ENCODE data around the gene ACD.

Gene ACD

GRCh38 chr16:67651847-67652246 lies 8.2 kb downstream of the ACD start:
- no peak overlapping the region for H3K27ac ChIP-seq
- H3K36me3 ChIP-seq: peaks cover 4% of the 10 kb centered on the region
- no peaks in the 10 kb centered on the region for H3K9me3 ChIP-seq
- no peaks in the 10 kb centered on the region for H3K4me1 ChIP-seq (ENCODE audit: control insufficient read depth in 1 of 2, insufficient read depth in 1 of 2, low read depth in 1 of 2, low read length in 1 of 2)
- no peaks in the 10 kb centered on the region for H3K27me3 ChIP-seq
- TF ChIP-seq CTCF (IDR thresholded peaks at IDR 0.05): no peak
- no peak overlapping the region for H3K4me3 ChIP-seq (ENCODE audit: low read depth in 1 of 2, low read length in 1 of 2)

- Histone ChIP-seq H3K27me3 (no peaks in the 10 kb centered on the region), H3K27ac (no peak overlapping the region), H3K4me1 (ENCODE audit: control insufficient read depth in 1 of 2, insufficient read depth in 1 of 2, low read depth in 1 of 2, low read length in 1 of 2) (no peaks in the 10 kb centered on the region), H3K36me3 (no peaks in the 10 kb centered on the region), H3K9me3 (no peaks in the 10 kb centered on the region), H3K4me3 (ENCODE audit: low read depth in 1 of 2, low read length in 1 of 2) (no peak overlapping the region)
- no peak for TF ChIP-seq CTCF (IDR thresholded peaks at IDR 0.05)
Measured at GRCh38 chr16:67651039-67651438, 9.0 kb downstream of the ACD start.

GRCh38 chr16:67650023-67650422 lies 10.0 kb downstream of the ACD start:
- Histone ChIP-seq H3K9me3 (no peaks in the 10 kb centered on the region), H3K4me3 (ENCODE audit: low read depth in 1 of 2, low read length in 1 of 2) (no peak overlapping the region), H3K4me1 (ENCODE audit: control insufficient read depth in 1 of 2, insufficient read depth in 1 of 2, low read depth in 1 of 2, low read length in 1 of 2) (peaks cover 7% of the 10 kb centered on the region in 2 experiments), H3K27ac (no peak overlapping the region), H3K27me3 (peaks cover 10% of the 10 kb centered on the region), H3K36me3 (no peaks in the 10 kb centered on the region)
- TF ChIP-seq CTCF (IDR thresholded peaks at IDR 0.05): no peak

GRCh38 chr16:67649494-67649931 lies 10.5 kb downstream of the ACD start:
- peaks cover 15% of the 10 kb centered on the region for H3K27me3 ChIP-seq
- no peaks in the 10 kb centered on the region for H3K36me3 ChIP-seq
- H3K9me3 ChIP-seq: no peaks in the 10 kb centered on the region
- H3K4me3 ChIP-seq (ENCODE audit: low read depth in 1 of 2, low read length in 1 of 2): no peak overlapping the region
- H3K27ac ChIP-seq: no peak overlapping the region
- no peak for TF ChIP-seq CTCF (IDR thresholded peaks at IDR 0.05)
- H3K4me1 ChIP-seq (ENCODE audit: control insufficient read depth in 1 of 2, insufficient read depth in 1 of 2, low read depth in 1 of 2, low read length in 1 of 2): peaks cover 8 to 12% of the 10 kb centered on the region in 2 experiments

GRCh38 chr16:67648764-67649407 lies 11.2 kb downstream of the ACD start:
- Histone ChIP-seq H3K4me1 (ENCODE audit: control insufficient read depth in 1 of 2, insufficient read depth in 1 of 2, low read depth in 1 of 2, low read length in 1 of 2) (peaks cover 10 to 14% of the 10 kb centered on the region in 2 experiments), H3K9me3 (no peaks in the 10 kb centered on the region), H3K27me3 (peaks cover 22% of the 10 kb centered on the region), H3K36me3 (no peaks in the 10 kb centered on the region), H3K4me3 (ENCODE audit: low read depth in 1 of 2, low read length in 1 of 2) (no peak overlapping the region), H3K27ac (no peak overlapping the region)
- TF ChIP-seq CTCF (IDR thresholded peaks at IDR 0.05): no peak

All from neutrophil (primary cell).